ENCODE results near the gene OR51E1. TPM values are rescaled to one million over a fixed set of nuclear protein-coding genes. Genes with fewer than 3 reads are reported as not detected.

OR51E1 gene
- total and polyA plus RNA-seq, 2 donors (not counting 3 experiments of a cell fraction or from before 2014, with no cell fraction given): not detected

DNA sequence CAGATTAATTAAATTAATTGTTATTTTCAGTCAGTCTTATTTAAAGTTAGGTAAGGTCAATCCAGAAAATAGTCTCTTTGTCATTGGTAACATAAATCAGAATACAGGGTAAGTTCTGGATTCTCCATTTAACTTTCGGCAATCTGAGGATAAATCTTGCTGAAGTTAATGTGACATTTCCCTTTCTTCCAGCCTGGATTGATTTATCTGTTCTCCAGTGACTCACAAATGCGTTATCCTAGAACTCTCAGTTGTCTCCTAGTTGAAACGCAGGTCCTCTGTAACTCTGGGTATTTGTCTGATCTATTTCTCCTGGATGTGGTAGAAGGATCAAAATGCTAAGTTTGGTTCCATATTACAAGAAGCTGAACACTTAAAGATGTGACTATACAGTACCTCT lies 21.0 kb downstream of the OR51E1 start:
- CTCF ChIA-PET: no interaction called here
- H3K4me1 ChIP-seq (ENCODE audit: control insufficient read depth, extremely low read depth, insufficient read depth, low read length): no peaks in the 10 kb centered on the region
- H3K9me1 ChIP-seq (replicated peaks; ENCODE audit: control insufficient read depth, extremely low read depth, insufficient read depth, low read length): no peaks in the 10 kb centered on the region
- H3K79me2 ChIP-seq (ENCODE audit: control insufficient read depth, insufficient read depth, low read length): no peaks in the 10 kb centered on the region
- TF ChIP-seq CTCF (IDR thresholded peaks at IDR 0.05; ENCODE audit: extremely low read depth in 1 of 2, insufficient read depth in 1 of 2, low read depth in 1 of 2, low read length in 2 of 2): no peak
- dilution Hi-C loops (cut with MboI; ENCODE audit: extremely low pct_ligation_motif_present, low sequenced_read_pairs): no loop called here
- no peaks in the 10 kb centered on the region for H3K27me3 ChIP-seq (ENCODE audit: control insufficient read depth in 2 of 2, insufficient read depth in 2 of 2, low read length in 2 of 2)
- H3K4me3 ChIP-seq (replicated peaks in 1 of 3; ENCODE audit: insufficient read depth in 1 of 3, low read depth in 1 of 3, low read length in 3 of 3): no peak overlapping the region
- no peak overlapping the region for H3K9ac ChIP-seq (replicated peaks; ENCODE audit: extremely low read depth, insufficient read depth, low read length)
- BruUV-seq (replicated peaks): no TSS peak
- no peak overlapping the region for H3K4me2 ChIP-seq (ENCODE audit: insufficient read depth, low read length)
- intact Hi-C loops (cut with micrococcal nuclease): no loop called here
- FAIRE-seq (no peak), DNase-seq (ENCODE audit: low read depth, low spot score) (no peak)
- no peak overlapping the region for H3K27ac ChIP-seq (ENCODE audit: insufficient read depth, low read depth, low read length)
- no peak overlapping the region for H2AFZ ChIP-seq (ENCODE audit: low read depth, low read length)
- POLR2A ChIA-PET: no interaction called here
- no peaks in the 10 kb centered on the region for H3K9me3 ChIP-seq (replicated peaks; ENCODE audit: control insufficient read depth, insufficient read depth, low read length)
- H4K20me1 ChIP-seq (replicated peaks; ENCODE audit: control insufficient read depth, extremely low read depth, insufficient read depth, low read length): no peaks in the 10 kb centered on the region
- H3K36me3 ChIP-seq (ENCODE audit: control insufficient read depth in 2 of 2, extremely low read depth in 1 of 2, insufficient read depth in 2 of 2, low read length in 2 of 2): no peaks in the 10 kb centered on the region

GRCh38 chr11:4665424-4665823 lies 21.6 kb downstream of the OR51E1 start:
- Histone ChIP-seq H3K79me2 (ENCODE audit: control insufficient read depth, insufficient read depth, low read length) (no peaks in the 10 kb centered on the region), H3K9me1 (replicated peaks; ENCODE audit: control insufficient read depth, extremely low read depth, insufficient read depth, low read length) (no peaks in the 10 kb centered on the region), H3K9ac (replicated peaks; ENCODE audit: extremely low read depth, insufficient read depth, low read length) (no peak overlapping the region), H4K20me1 (replicated peaks; ENCODE audit: control insufficient read depth, extremely low read depth, insufficient read depth, low read length) (no peaks in the 10 kb centered on the region), H3K4me1 (ENCODE audit: control insufficient read depth, extremely low read depth, insufficient read depth, low read length) (no peaks in the 10 kb centered on the region), H3K36me3 (ENCODE audit: control insufficient read depth in 2 of 2, extremely low read depth in 1 of 2, insufficient read depth in 2 of 2, low read length in 2 of 2) (no peaks in the 10 kb centered on the region), H3K4me2 (ENCODE audit: insufficient read depth, low read length) (no peak overlapping the region), H3K4me3 (replicated peaks in 1 of 3; ENCODE audit: insufficient read depth in 1 of 3, low read depth in 1 of 3, low read length in 3 of 3) (no peak overlapping the region), H3K27ac (ENCODE audit: insufficient read depth, low read depth, low read length) (no peak overlapping the region), H2AFZ (ENCODE audit: low read depth, low read length) (no peak overlapping the region), H3K27me3 (ENCODE audit: control insufficient read depth in 2 of 2, insufficient read depth in 2 of 2, low read length in 2 of 2) (no peaks in the 10 kb centered on the region), H3K9me3 (replicated peaks; ENCODE audit: control insufficient read depth, insufficient read depth, low read length) (no peaks in the 10 kb centered on the region)
- FAIRE-seq: no peak
- DNase-seq (ENCODE audit: low read depth, low spot score): no peak
- POLR2A ChIA-PET: no interaction called here
- dilution Hi-C loops (cut with MboI; ENCODE audit: extremely low pct_ligation_motif_present, low sequenced_read_pairs): no loop called here
- TF ChIP-seq CTCF (IDR thresholded peaks at IDR 0.05; ENCODE audit: extremely low read depth in 1 of 2, insufficient read depth in 1 of 2, low read depth in 1 of 2, low read length in 2 of 2) (no peak), FOS (IDR thresholded peaks at IDR 0.05; ENCODE audit: borderline replicate concordance, insufficient read depth, low read length) (no peak), POLR2A (IDR thresholded peaks at IDR 0.05; ENCODE audit: low read depth, low read length) (no peak), EZH2 (IDR thresholded peaks at IDR 0.05; ENCODE audit: borderline replicate concordance, low read depth, low read length, severe bottlenecking) (no peak), MYC (IDR thresholded peaks at IDR 0.05; ENCODE audit: low read depth, low read length) (no peak), JUN (IDR thresholded peaks at IDR 0.05; ENCODE audit: borderline replicate concordance, insufficient read depth, insufficient read length, low read depth) (no peak), POLR2AphosphoS5 (IDR thresholded peaks at IDR 0.05; ENCODE audit: insufficient read depth, low read depth, low read length) (no peak)
- intact Hi-C loops (cut with micrococcal nuclease): no loop called here
- BruUV-seq (replicated peaks): no TSS peak
- CTCF ChIA-PET: no interaction called here

Data from endothelial cell of umbilical vein (primary cell).